Caco-2 (cell line): ENCODE measurements around the gene CDCP1. TPM values are rescaled to one million over a fixed set of nuclear protein-coding genes. Genes with fewer than 3 reads are reported as not detected.

Experiments used
- BruUV-seq: library from RNA; stranded (reverse); fragments of 400-500 nt; replicated peaks from 2 replicates; lab custom pipeline; 2021; lab: Mats Ljungman, UMichigan
- CTCF ChIA-PET: fragments of 300-600 bp; sonication (Branson Sonifier 250); formaldehyde crosslinking; loops from one replicate; lab custom pipeline; 2022; ENCODE audit warnings: antibody characterized with exemption; lab: Charles Lee
- POLR2A ChIA-PET: fragments of 300-600 bp; sonication (Branson Sonifier 250); formaldehyde crosslinking; loops from one replicate; lab custom pipeline; 2022; ENCODE audit warnings: antibody characterized with exemption; lab: Charles Lee
- DNase-seq, 2 experiments: peaks; one replicate each; pipeline versions ENCODE4 v3.0.0 to v3.0.0-alpha.2; 2020 to 2022
- H3K27me3 ChIP-seq: replicated peaks from 2 replicates; pipeline ENCODE4 v1.6.0; 2011; ENCODE audit warnings: low read length; ENCODE audit not compliant: control insufficient read depth, insufficient read depth
- H3K36me3 ChIP-seq: 2 replicates; pipeline ENCODE4 v1.5.1; 2011; ENCODE audit warnings: low read length; ENCODE audit not compliant: control insufficient read depth, insufficient read depth
- H3K4me1 ChIP-seq: fragments of 250-450 bp; sonication (Bioruptor Pico); 2 replicates; pipeline ENCODE4 v1.5.1; 2020; ENCODE audit warnings: mild to moderate bottlenecking
- H3K4me3 ChIP-seq: 2 replicates; pipeline ENCODE4 v1.5.1; 2011; ENCODE audit warnings: low read depth, mild to moderate bottlenecking, control low read depth, low read length
- H3K9me3 ChIP-seq: fragments of 250-450 bp; sonication (Bioruptor Pico); 2 replicates; pipeline ENCODE4 v1.5.1; 2020; ENCODE audit warnings: mild to moderate bottlenecking, moderate library complexity
- H3K27ac Mint-ChIP-seq: one replicate; pipeline ENCODE4 v1.8.0; 2022; ENCODE audit warnings: mixed read lengths; ENCODE audit not compliant: unreplicated experiment
- H3K27me3 Mint-ChIP-seq: one replicate; pipeline ENCODE4 v1.8.0; 2022; ENCODE audit warnings: mixed read lengths; ENCODE audit not compliant: insufficient read depth, unreplicated experiment
- H3K36me3 Mint-ChIP-seq: one replicate; pipeline ENCODE4 v1.8.0; 2022; ENCODE audit warnings: mild to moderate bottlenecking, mixed read lengths; ENCODE audit not compliant: insufficient read depth, unreplicated experiment
- H3K4me1 Mint-ChIP-seq: one replicate; pipeline ENCODE4 v1.8.0; 2022; ENCODE audit warnings: low read depth, mixed read lengths; ENCODE audit not compliant: unreplicated experiment
- H3K4me3 Mint-ChIP-seq: one replicate; pipeline ENCODE4 v1.8.0; 2022; ENCODE audit warnings: mild to moderate bottlenecking, moderate library complexity, mixed read lengths; ENCODE audit not compliant: unreplicated experiment
- H3K9me3 Mint-ChIP-seq: one replicate; pipeline ENCODE4 v1.8.0; 2022; ENCODE audit warnings: mixed read lengths; ENCODE audit not compliant: unreplicated experiment
- intact Hi-C: fragments of 100-400 bp; cut with micrococcal nuclease; formaldehyde crosslinking; loops from one replicate; pipeline ENCODE4 v1.10.0; 2022; ENCODE audit not compliant: unreplicated experiment
- total RNA-seq: library from RNA; stranded (reverse); gene quantifications from 2 replicates; pipeline ENCODE4 v1.2.3, GENCODE V29; 2022
- TF ChIP-seq, protein P1 (sequence below), 2 experiments: fragments of 200-600 bp in 1 of 2; IDR thresholded peaks; 1 replicate in 1 of 2; 2 replicates in 1 of 2; pipeline versions ENCODE4 v1.5.1 to v1.8.0; 2011 to 2022; ENCODE audit warnings: antibody characterized with exemption in 1 of 2, control low read depth in 1 of 2, inconsistent platforms in 1 of 2, low read depth in 1 of 2, low read length in 1 of 2, mild to moderate bottlenecking in 1 of 2, moderate library complexity in 1 of 2; ENCODE audit not compliant: insufficient read depth in 1 of 2, severe bottlenecking in 1 of 2, unreplicated experiment in 1 of 2

CDCP1 gene
- total RNA-seq, 1 experiment from 2014 or later: 22.5 TPM

DNA sequence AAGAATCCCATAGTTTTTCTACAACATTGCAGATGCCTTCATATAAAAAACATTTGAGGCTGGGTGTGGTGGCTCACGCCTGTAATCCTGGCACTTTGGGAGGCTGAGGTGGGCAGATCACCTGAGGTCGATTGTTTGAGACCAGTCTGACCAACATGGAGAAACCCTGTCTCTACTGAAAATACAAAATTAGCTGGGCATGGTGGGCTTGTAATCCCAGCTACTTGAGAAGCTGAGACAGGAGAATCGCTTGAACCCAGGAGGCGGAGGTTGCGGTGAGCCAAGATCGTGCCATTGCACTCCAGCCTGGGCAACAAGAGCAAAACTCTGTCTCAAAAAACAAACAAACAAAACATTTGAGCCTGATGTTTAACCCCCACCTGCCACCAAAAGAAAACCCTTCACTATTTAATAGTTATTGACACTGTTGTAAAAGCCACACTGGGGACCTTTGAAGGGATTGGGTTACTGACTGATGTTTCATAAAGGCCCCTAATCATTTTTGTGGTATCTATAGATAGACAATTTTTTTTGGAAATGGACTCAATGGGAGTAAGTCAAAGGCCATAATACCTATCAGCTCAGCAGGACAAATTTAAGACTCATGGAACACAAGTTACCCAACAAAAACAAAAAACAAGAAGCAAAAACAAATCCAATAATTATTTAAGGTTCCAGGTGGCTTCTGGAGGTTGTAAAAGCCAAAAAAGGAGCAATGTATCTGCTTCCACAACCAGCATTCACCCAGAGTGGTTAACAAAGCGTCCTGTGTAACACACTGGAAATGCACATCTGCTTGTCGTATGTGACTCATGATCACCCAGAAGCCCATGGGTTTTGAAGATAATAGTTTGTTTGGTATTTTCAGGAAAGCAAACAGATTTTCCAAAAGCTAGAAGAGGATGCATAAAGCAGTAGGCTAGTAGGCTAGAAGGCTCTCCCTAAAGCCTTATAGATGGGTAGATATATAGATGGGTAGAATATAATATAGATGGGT, 41.2 kb downstream of the CDCP1 start:
- H3K4me1 Mint-ChIP-seq: peaks cover 5% of the 10 kb centered on the region
- no peaks in the 10 kb centered on the region for H3K9me3 ChIP-seq
- peaks cover 26% of the 10 kb centered on the region for H3K36me3 Mint-ChIP-seq
- peaks cover under 1% of the 10 kb centered on the region for H3K4me1 ChIP-seq
- no peak for DNase-seq
- H3K4me3 Mint-ChIP-seq: no peak overlapping the region
- no peaks in the 10 kb centered on the region for H3K27me3 Mint-ChIP-seq
- CTCF ChIA-PET: no interaction called here
- intact Hi-C loops: no loop called here
- no peak overlapping the region for H3K4me3 ChIP-seq
- no peaks in the 10 kb centered on the region for H3K27me3 ChIP-seq
- POLR2A ChIA-PET: no interaction called here
- TF ChIP-seq, protein P1, sequence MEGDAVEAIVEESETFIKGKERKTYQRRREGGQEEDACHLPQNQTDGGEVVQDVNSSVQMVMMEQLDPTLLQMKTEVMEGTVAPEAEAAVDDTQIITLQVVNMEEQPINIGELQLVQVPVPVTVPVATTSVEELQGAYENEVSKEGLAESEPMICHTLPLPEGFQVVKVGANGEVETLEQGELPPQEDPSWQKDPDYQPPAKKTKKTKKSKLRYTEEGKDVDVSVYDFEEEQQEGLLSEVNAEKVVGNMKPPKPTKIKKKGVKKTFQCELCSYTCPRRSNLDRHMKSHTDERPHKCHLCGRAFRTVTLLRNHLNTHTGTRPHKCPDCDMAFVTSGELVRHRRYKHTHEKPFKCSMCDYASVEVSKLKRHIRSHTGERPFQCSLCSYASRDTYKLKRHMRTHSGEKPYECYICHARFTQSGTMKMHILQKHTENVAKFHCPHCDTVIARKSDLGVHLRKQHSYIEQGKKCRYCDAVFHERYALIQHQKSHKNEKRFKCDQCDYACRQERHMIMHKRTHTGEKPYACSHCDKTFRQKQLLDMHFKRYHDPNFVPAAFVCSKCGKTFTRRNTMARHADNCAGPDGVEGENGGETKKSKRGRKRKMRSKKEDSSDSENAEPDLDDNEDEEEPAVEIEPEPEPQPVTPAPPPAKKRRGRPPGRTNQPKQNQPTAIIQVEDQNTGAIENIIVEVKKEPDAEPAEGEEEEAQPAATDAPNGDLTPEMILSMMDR (IDR thresholded peaks at IDR 0.05; ENCODE audit: insufficient read depth in 1 of 2, low read depth in 1 of 2, low read length in 1 of 2, severe bottlenecking in 1 of 2, unreplicated experiment in 1 of 2): no peak
- no peaks in the 10 kb centered on the region for H3K9me3 Mint-ChIP-seq
- BruUV-seq: no TSS peak
- no peak overlapping the region for H3K27ac Mint-ChIP-seq
- no peaks in the 10 kb centered on the region for H3K36me3 ChIP-seq

DNA sequence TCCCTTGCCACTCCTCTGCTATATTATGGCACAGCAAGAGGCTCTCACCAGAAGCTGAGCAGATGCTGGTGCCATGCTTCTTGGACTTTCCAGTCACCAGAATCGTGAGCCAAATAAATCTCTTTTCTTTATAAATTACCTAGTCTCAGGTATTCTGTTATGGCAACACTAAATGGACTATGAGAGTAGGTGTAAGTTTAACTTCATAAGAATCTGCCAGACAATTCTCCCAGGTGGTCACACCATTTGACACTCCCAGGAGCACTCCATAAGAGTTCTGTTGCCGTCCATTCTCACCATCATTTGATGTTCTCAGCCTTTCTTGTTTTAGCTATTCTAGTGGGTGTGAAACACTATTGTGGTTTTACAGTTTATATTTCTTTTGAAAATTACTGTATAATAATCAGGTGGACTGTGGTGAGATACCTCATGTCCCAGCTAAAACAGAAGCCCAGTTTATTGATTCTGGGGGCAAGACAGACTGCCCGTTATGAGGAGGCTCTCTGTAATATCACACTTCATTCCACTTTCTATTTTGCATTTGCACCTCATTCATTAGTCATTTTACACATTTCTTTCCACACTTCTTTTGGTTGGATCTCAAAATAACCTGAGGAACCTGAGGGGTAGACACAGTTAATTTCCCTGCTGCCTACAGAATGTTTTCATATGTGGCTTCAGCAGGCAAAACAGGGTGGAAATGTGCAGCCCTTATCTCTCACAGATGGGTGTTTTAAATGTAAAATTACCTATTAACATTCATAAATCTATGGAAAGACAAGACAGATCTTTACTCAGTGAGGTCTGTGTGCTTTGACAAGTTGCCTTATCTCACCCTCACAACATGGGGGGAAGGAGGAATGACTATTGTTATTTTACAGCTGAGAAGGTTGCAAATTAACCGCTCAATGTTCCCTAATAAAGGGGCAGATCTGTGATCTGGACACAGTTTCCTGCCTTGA, 42.1 kb downstream of the CDCP1 start:
- CTCF ChIA-PET: no interaction called here

More for the DNA sequence above, 42.1 kb downstream of the CDCP1 start:
- no peaks in the 10 kb centered on the region for H3K4me1 ChIP-seq
- Mint-ChIP-seq H3K4me3 (no peak overlapping the region), H3K4me1 (no peaks in the 10 kb centered on the region), H3K27me3 (no peaks in the 10 kb centered on the region), H3K9me3 (no peaks in the 10 kb centered on the region), H3K36me3 (peaks cover 18% of the 10 kb centered on the region), H3K27ac (no peak overlapping the region)
- intact Hi-C loops: no loop called here
- DNase-seq: no peak
- no peak overlapping the region for H3K4me3 ChIP-seq
- no TSS peak for BruUV-seq
- no peaks in the 10 kb centered on the region for H3K36me3 ChIP-seq
- H3K27me3 ChIP-seq: no peaks in the 10 kb centered on the region
- H3K9me3 ChIP-seq: no peaks in the 10 kb centered on the region
- POLR2A ChIA-PET: no interaction called here
- TF ChIP-seq, protein P1 (IDR thresholded peaks at IDR 0.05; ENCODE audit: insufficient read depth in 1 of 2, low read depth in 1 of 2, low read length in 1 of 2, severe bottlenecking in 1 of 2, unreplicated experiment in 1 of 2): no peak
